ENCODE data around the gene PRRT3.

GRCh38 chr3:9898467-9899241 lies 53.6 kb downstream of the PRRT3 start:
- TF ChIP-seq POLR2A (IDR thresholded peaks at IDR 0.05) (no peak), CTCF (IDR thresholded peaks at IDR 0.05 in 8 of 11, conservative IDR thresholded peaks at IDR 0.05 in 3 of 11) (no peak)
